Measurements from ENCODE around the gene GCNA.
"Not testable (repeated sequence)": the region's sequence is repeated elsewhere in the genome, so short reads cannot be mapped to it uniquely, and the experiment has no call there.

GRCh38 chrX:71593210-71593609 is 15.0 kb downstream of the GCNA start:
- TF ChIP-seq CTCF (conservative IDR thresholded peaks at IDR 0.05; ENCODE audit: low read depth, low read length); EZH2 (IDR thresholded peaks at IDR 0.05; ENCODE audit: low read length, unreplicated experiment); EZH2phosphoT487 (IDR thresholded peaks at IDR 0.05; ENCODE audit: borderline replicate concordance, low read length): not testable (repeated sequence)

Measured in PC-3 (cell line).